HG02981 (cell line): ENCODE results near the gene PTAFR.

ENCODE experiments used
- ATAC-seq: cut with Tn5 transposase; IDR thresholded peaks from one replicate; pipeline ENCODE4 v1.9.1; 2021; ENCODE audit warnings: mild to moderate bottlenecking, moderate library complexity; ENCODE audit not compliant: unreplicated experiment

Gene PTAFR

GRCh38 chr1:28178690-28179485 is 2.4 kb upstream of the PTAFR start:
- ATAC-seq, result no peak

GRCh38 chr1:28175955-28176485 is 470 bp downstream of the PTAFR start:
- no peak for ATAC-seq

- ATAC-seq, result no peak
Measured at GRCh38 chr1:28173980-28174297, 2.6 kb downstream of the PTAFR start.

- no peak for ATAC-seq
Measured at GRCh38 chr1:28173151-28173979, 3.1 kb downstream of the PTAFR start.

- ATAC-seq, result peak; percentile 52
Measured at GRCh38 chr1:28172713-28173150, 3.8 kb downstream of the PTAFR start.

- ATAC-seq, result no peak
Measured at GRCh38 chr1:28171246-28171645, 5.2 kb downstream of the PTAFR start.

GRCh38 chr1:28170001-28170596 is 6.4 kb downstream of the PTAFR start:
- no peak for ATAC-seq

GRCh38 chr1:28163496-28164161 is 12.9 kb downstream of the PTAFR start:
- no peak for ATAC-seq

- no peak for ATAC-seq
Measured at GRCh38 chr1:28162151-28162550, 14.3 kb downstream of the PTAFR start.

GRCh38 chr1:28161751-28162150 is 14.7 kb downstream of the PTAFR start:
- no peak for ATAC-seq

- ATAC-seq, result no peak
Measured at GRCh38 chr1:28160782-28161266, 15.7 kb downstream of the PTAFR start.

- ATAC-seq, result no peak
Measured at GRCh38 chr1:28159680-28160079, 16.8 kb downstream of the PTAFR start.

- no peak for ATAC-seq
Measured at GRCh38 chr1:28159243-28159642, 17.2 kb downstream of the PTAFR start.

- ATAC-seq, result no peak
Measured at GRCh38 chr1:28157894-28158293, 18.6 kb downstream of the PTAFR start.

- ATAC-seq, result no peak
Measured at GRCh38 chr1:28156821-28157220, 19.7 kb downstream of the PTAFR start.

GRCh38 chr1:28155628-28156027 is 20.9 kb downstream of the PTAFR start:
- no peak for ATAC-seq

- no peak for ATAC-seq
Measured at GRCh38 chr1:28154078-28154594, 22.4 kb downstream of the PTAFR start.

- ATAC-seq, result no peak
Measured at GRCh38 chr1:28150125-28150780, 26.2 kb downstream of the PTAFR start.

- ATAC-seq, result no peak
Measured at GRCh38 chr1:28148880-28149195, 27.7 kb downstream of the PTAFR start.
